Measurements from ENCODE around the gene CFAP99. TPM values are rescaled to one million over a fixed set of nuclear protein-coding genes. Genes with fewer than 3 reads are reported as not detected.

The CFAP99 gene
- total RNA-seq, 1 donor from 2014 or later, result not detected

- DNase-seq (ENCODE audit: low read depth), result no peak
Measured at GRCh38 chr4:2445130-2445529, 26.4 kb downstream of the CFAP99 start.

DNA sequence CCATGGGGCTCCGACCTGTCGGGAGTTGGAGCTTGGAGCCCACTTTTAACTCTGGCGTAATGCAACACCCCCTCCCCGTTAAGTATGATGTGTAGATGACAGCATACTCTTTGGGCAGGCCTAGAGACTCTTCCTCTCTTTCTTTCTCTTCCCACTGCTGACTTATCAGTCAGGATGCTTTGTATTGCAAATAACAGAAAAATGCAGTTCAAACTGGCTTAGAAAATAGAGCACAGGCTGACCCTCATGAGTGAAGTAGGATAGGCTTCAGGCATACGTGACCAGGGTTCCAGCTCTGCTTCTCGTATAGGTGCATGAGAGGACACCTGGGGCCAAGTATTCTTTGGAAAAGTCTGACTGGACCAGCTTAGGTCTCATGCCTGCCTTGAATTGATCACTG is 26.8 kb downstream of the CFAP99 start:
- DNase-seq (ENCODE audit: low read depth), result no peak

DNA sequence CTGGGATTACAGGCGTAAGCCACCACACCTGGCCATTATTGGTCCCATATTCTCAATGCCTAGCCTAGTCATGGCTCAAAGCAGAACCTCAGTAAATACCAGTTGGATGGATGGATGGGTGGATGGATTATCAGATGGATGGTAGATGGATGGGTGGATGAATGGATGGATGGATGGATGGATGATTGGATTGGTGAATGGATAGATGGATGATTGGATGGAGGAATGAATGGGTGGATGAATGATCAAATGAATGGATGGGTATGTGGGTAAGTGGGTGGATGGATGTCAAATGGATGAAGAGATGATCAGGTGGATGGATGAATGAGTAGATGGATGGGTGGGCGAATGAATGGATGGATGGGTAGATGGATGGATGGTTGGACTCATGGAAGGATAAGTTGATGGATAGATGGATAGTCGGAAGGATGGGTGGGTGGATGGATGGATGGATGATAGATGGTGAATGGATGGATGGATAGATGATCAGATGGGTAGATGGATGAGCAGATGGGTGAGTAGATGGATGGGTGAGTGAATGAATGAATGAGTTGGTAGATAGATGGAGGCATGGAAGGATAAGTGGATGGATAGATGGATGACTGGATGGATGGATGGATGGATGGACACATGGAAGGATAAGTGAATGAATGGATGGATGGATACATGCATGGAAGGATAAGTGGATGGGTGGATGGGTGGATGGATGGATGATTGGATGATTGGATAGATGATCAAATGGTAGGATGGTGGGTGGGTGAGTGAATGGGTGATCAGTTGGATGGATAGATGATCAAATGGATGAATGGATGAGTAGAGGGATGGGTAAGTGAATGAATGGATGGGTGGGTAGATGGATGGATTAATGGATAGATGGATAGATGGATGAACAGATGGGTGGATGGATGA is 28.2 kb downstream of the CFAP99 start:
- DNase-seq (ENCODE audit: low read depth), result no peak

DNA sequence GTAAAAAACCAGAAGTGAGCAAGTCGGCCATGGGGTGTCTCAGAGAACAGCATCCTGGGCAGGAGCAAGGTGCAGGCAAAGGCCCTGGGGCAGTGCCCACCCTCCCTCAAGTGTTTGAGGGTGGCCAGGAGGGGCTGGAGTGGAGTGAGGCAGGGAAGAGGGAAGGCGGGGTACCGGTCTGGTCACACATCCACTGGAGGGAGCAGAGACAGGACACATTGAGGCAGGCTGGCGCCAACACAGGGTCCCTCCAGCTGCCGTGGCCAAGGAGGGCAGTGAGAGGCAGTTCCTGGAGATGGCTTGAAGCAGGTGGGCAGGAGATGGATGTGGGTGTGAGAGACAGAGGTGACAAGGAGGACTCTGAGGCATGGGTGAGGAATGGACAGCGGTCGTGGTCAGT is 29.8 kb downstream of the CFAP99 start:
- DNase-seq (ENCODE audit: low read depth), result no peak

DNA sequence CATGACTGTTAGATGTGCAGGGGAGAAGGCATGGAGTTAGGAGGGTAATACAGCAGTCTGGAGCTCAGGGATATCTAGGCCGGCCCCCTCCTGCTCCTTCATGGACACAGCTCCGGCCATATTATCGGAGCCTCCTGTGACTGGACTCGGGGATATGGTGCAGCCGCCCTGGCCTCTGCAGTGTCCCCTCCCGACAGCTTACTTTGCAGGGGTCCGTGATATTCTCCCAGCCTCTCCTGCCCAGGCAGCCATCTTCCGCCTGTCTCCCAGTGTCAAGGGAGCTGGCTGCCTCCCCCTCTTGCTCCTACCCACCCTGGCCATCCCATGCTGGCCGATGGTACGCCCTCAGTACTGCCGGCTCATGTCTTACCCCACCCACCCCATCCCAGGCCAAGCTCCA is 30.3 kb downstream of the CFAP99 start:
- no peak for DNase-seq (ENCODE audit: low read depth)

DNA sequence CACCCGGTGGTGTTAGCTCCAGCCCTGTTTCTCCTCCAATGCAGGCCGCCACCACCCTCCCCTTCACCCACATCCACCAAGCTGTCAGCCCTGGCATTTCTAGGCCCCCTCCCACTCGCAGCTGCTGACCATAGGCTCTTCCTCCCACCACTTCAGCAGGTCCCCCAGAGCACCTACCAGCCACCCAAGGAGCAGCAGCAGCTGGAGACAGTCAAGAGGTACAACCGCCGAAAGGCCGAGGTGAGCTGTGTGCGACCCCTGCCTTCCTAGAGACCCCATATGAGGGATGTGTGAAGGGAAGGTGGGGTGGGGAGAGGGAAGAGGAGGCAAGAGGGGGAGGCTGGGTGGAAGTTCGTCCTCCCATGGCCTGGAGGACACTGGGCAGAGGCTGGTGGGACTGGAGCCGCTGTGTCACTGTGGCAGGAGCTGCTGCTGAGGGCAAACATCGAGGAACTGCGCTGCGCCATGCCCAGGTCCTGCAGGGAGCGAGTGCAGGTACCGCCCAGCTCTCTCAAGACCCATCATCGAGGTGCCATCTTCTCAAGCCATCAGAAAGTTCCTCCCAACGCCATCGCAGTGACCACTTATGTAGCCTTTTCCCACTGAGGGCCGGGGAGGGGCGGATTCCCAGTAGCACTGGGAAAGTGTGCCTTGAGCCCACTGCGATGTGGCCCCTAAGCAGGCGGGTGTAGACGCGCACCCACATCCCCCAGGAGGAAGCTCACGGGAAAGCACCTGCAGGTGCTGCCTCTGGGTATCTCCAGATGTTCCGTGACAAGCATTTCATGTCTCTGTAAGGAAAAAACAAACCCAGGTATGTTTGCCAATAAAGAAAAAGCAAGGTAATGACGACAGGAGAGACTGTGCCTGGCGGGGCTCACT is 31.0 kb downstream of the CFAP99 start:
- DNase-seq (ENCODE audit: low read depth), result no peak

GRCh38 chr4:2450394-2451035 is 31.8 kb downstream of the CFAP99 start:
- no peak for DNase-seq (ENCODE audit: low read depth)

GRCh38 chr4:2451036-2451520 is 32.3 kb downstream of the CFAP99 start:
- DNase-seq (ENCODE audit: low read depth), result no peak

- DNase-seq (ENCODE audit: low read depth), result no peak
Measured at GRCh38 chr4:2451821-2452785, 33.3 kb downstream of the CFAP99 start.

- DNase-seq (ENCODE audit: low read depth), result no peak
Measured at GRCh38 chr4:2457481-2458295, 38.9 kb downstream of the CFAP99 start.

GRCh38 chr4:2458546-2459491 is 40.1 kb downstream of the CFAP99 start:
- no peak for DNase-seq (ENCODE audit: low read depth)

DNA sequence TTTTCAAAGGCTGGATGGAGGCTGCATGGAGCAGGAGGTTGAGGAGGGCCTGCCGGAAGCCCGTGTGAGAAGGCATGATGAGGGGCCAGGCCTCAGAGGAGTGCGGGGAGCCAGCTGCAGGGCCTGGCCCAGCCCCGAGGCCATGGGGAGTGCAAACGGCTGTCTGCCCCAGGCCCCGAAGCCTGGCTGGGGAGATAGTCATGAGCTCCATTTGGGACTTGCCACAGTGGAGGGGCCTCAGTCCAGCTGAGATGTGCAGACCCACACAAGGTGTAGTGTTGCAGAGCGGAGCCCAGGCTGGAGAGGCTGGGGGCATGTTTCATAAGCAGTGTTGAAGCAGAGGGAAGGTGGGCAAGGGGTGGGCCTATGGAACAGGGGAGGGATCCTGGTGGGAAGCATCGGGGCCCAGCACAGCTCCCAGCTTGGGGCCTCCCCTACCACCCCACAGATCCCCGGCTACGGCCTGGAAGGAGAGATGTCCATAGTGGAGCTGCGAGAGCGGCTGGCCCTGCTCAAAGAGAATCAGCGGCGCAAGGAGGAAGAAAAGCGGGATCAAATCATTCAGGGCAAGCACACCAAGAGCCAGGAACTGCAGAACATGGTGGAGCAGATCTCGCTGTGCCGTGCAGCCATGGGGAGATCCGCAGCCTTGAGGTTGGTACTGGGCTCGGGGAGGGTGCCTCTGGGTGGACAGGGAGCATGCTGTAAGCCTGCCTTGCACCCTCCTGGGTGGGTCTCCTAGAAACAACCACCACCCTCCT is 41.0 kb downstream of the CFAP99 start:
- no peak for DNase-seq (ENCODE audit: low read depth)

DNA sequence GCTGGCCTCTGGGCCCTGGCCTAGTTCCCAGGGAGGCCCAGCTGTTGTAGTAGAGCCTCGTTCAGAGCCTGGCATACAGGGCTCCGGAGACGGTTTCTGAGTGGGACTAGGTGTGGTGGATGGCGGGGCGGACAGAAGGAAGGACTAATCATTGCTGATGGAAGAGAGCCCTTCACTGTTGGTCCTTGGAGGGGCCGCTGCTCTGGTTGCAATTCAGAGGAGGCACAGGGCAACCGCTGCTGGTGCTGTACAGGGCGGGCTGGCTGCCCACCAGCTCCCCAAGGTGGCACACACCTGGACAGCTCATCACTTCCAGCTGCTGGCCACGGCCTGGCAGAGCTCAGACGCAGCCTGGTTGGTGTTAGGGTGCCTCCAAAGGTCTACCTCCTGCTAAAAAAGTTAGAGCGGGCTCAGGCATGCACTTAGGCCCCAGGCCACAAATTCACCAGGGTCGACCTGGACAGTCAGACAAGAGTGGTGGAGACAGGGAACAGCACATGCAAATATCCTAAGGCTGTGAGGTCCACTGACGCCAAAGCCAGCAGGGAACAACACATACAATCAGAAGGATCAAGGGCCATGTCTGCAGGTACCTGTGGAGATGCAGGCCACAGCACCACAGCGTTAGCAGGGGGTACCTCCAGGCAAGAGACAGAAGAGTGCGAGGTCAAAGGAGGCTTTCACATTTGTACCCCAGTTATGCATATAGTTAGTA is 42.6 kb downstream of the CFAP99 start:
- DNase-seq (ENCODE audit: low read depth), result no peak

- DNase-seq (ENCODE audit: low read depth), result peak; percentile 75
Measured at GRCh38 chr4:2462218-2462991, 43.6 kb downstream of the CFAP99 start.

DNA sequence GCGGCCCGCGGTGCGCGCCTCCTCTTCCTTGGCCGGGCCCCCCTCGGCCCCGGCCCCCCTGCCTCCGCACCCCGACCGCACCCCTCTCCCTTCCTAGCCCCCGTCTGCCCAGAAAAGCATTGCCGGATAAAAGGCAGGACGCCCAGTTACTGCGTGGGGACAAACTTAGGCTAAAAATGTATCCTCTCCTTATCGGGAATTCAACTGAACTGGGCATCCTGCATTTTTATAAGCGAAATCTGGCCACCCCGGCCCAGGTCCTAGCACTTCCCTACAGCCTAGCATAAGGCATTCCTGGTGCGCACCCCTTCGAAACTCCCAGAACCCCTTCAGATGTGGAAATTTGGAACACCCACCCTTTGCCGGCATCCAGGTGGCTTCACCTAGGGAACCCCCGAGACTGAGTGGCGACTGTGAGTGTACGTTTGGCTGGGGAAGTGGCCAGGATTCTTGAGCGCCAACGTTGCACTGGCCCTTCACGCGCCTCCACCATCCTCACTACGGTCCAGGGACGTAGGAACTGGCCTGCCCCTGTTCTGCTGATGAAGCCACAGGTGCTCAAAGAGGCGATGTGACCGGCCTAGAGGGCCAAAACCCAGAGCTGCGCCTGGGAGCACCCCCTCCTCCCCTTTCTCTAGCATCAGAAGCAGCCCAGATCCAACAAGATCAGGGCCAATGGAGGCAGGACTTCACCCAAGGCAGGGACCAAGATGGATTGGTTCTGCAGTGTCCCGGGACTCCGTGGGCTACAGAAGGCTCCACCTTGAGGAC is 44.4 kb downstream of the CFAP99 start:
- DNase-seq (ENCODE audit: low read depth), result no peak
